B cell (primary cell): ENCODE data around the gene BBS1. TPM values are rescaled to one million over a fixed set of nuclear protein-coding genes. Genes with fewer than 3 reads are reported as not detected.

Experiments
- ATAC-seq: fragments of 200-7000 bp; cut with Tn5 transposase; one replicate; pipeline ENCODE4 v1.10.0; 2021; ENCODE audit warnings: low read depth, mild to moderate bottlenecking, moderate number of reproducible peaks, moderate library complexity
- CTCF ChIA-PET: fragments of 350-600 bp; sonication (Branson Sonifier 250); formaldehyde crosslinking; loops from one replicate; lab custom pipeline; 2021; ENCODE audit warnings: antibody characterized with exemption, inconsistent platforms; lab: Charles Lee
- POLR2A ChIA-PET: fragments of 350-600 bp; sonication (Branson Sonifier 250); formaldehyde crosslinking; loops from one replicate; lab custom pipeline; 2021; ENCODE audit warnings: antibody characterized with exemption; lab: Charles Lee
- DNase-seq: peaks from one replicate; pipeline ENCODE4 v3.0.0; 2013
- H2AFZ ChIP-seq: 2 replicates; pipeline ENCODE4 v1.6.1; 2012; ENCODE audit warnings: mild to moderate bottlenecking, low read depth, low read length; ENCODE audit not compliant: insufficient read depth, poor library complexity, severe bottlenecking
- H3K27ac ChIP-seq, 2 donors: 1 replicate in 1 of 2; 2 replicates in 1 of 2; pipeline ENCODE4 v1.5.1; 2012 to 2013; ENCODE audit warnings: low read length in 2 of 2, mild to moderate bottlenecking in 2 of 2, moderate library complexity in 1 of 2
- H3K27me3 ChIP-seq, 4 experiments: fragments of 200-600 bp in 1 of 4; sonication (generic) in 1 of 4; replicated peaks in 1 of 4; 1 replicate in 2 of 4; 2 replicates in 2 of 4; pipeline versions ENCODE4 v1.6.1 to v1.7.0; 2013 to 2016; ENCODE audit warnings: low read length in 3 of 4, mild to moderate bottlenecking in 2 of 4, mixed read lengths in 1 of 4, moderate library complexity in 1 of 4; ENCODE audit not compliant: insufficient read depth in 4 of 4, control insufficient read depth in 3 of 4; ENCODE audit errors: control extremely low read depth in 1 of 4
- H3K36me3 ChIP-seq, 2 experiments: replicated peaks in 1 of 2; 1 replicate in 1 of 2; 2 replicates in 1 of 2; pipeline versions ENCODE4 v1.6.1 to v1.7.1; 2013; ENCODE audit warnings: low read length in 1 of 2; ENCODE audit not compliant: insufficient read depth in 2 of 2, control insufficient read depth in 1 of 2; ENCODE audit errors: control extremely low read depth in 1 of 2, extremely low read depth in 1 of 2
- H3K4me1 ChIP-seq, 2 donors: fragments of 200-600 bp in 1 of 2; sonication (generic) in 1 of 2; 1 replicate in 1 of 2; 2 replicates in 1 of 2; pipeline versions ENCODE4 v1.5.1 to v1.6.1; 2013 to 2017; ENCODE audit warnings: low read length in 2 of 2; ENCODE audit not compliant: control insufficient read depth in 2 of 2, insufficient read depth in 2 of 2
- H3K4me2 ChIP-seq: replicated peaks from 2 replicates; pipeline ENCODE3; 2012; ENCODE audit warnings: mild to moderate bottlenecking, low read depth, low read length; ENCODE audit not compliant: poor library complexity, severe bottlenecking
- H3K4me3 ChIP-seq, 5 experiments: fragments of 200-600 bp in 1 of 5; sonication (generic) in 1 of 5; 1 replicate in 3 of 5; 2 replicates in 2 of 5; pipeline versions ENCODE4 v1.5.1 to v1.7.0; 2011 to 2016; ENCODE audit warnings: low read length in 4 of 5, mild to moderate bottlenecking in 4 of 5, low read depth in 2 of 5, control low read depth in 1 of 5, moderate library complexity in 1 of 5; ENCODE audit not compliant: insufficient read depth in 1 of 5; ENCODE audit errors: control extremely low read depth in 1 of 5, extremely low read depth in 1 of 5
- H3K79me2 ChIP-seq: fragments of 200-600 bp; sonication (generic); one replicate; pipeline ENCODE4 v1.6.0; 2016; ENCODE audit warnings: low read length; ENCODE audit not compliant: control insufficient read depth, insufficient read depth
- H3K9ac ChIP-seq: fragments of 200-600 bp; sonication (generic); 2 replicates; pipeline ENCODE4 v1.6.1; 2017; ENCODE audit warnings: mild to moderate bottlenecking, low read length, moderate library complexity
- H3K9me3 ChIP-seq, 3 donors: one replicate each; pipeline versions ENCODE4 v1.6.1 to v1.7.1; 2013; ENCODE audit warnings: low read length in 2 of 3; ENCODE audit not compliant: control insufficient read depth in 2 of 3, insufficient read depth in 1 of 3; ENCODE audit errors: control extremely low read depth in 1 of 3
- H4K20me1 ChIP-seq: 2 replicates; pipeline ENCODE4 v1.6.0; 2012; ENCODE audit warnings: mild to moderate bottlenecking, low read length; ENCODE audit not compliant: insufficient read depth, control insufficient read depth, poor library complexity, severe bottlenecking
- H3K27ac Mint-ChIP-seq: one replicate; pipeline ENCODE4 v1.8.0; 2021; ENCODE audit warnings: mixed read lengths
- H3K27me3 Mint-ChIP-seq: one replicate; pipeline ENCODE4 v1.8.0; 2021; ENCODE audit warnings: mixed read lengths
- H3K4me1 Mint-ChIP-seq: one replicate; pipeline ENCODE4 v1.8.0; 2021; ENCODE audit warnings: mixed read lengths
- H3K4me3 Mint-ChIP-seq: one replicate; pipeline ENCODE4 v1.8.0; 2021; ENCODE audit warnings: mixed read lengths
- H3K9me3 Mint-ChIP-seq: one replicate; pipeline ENCODE4 v1.8.0; 2022; ENCODE audit warnings: mixed read lengths; ENCODE audit not compliant: insufficient read depth
- EZH2 ChIP-seq: IDR thresholded peaks from 2 replicates; pipeline ENCODE4 v1.6.1; 2012; ENCODE audit warnings: borderline replicate concordance, low read depth, mild to moderate bottlenecking, moderate library complexity, low read length; ENCODE audit not compliant: insufficient read depth, poor library complexity, severe bottlenecking
- WGBS: methylation state at CpG from one replicate; pipeline ENCODE4 v1.1.5; 2013; ENCODE audit warnings: missing lambda C conversion rate; ENCODE audit not compliant: insufficient coverage; 5-methylcytosine and 5-hydroxymethylcytosine counted together
- intact Hi-C: fragments of 100-400 bp; cut with micrococcal nuclease; formaldehyde crosslinking; loops from one replicate; pipeline ENCODE4 v1.10.0; 2022
- polyA plus RNA-seq: library from polyadenylated mRNA; depleted of rRNA; stranded (reverse); fragments of >200 nt; gene quantifications from 2 replicates; pipeline ENCODE4 v1.2.3, GENCODE V29; 2012
- total RNA-seq, 2 donors: library from RNA; stranded (reverse); fragments of 120-200 nt in 1 of 2; gene quantifications; 1 replicate in 1 of 2; 2 replicates in 1 of 2; pipeline versions ENCODE4 v1.2.3 to v1.2.4, GENCODE V29; 2013 to 2022
- TF ChIP-seq, protein P1 (sequence below): fragments of 200-600 bp; IDR thresholded peaks from one replicate; pipeline ENCODE4 v1.8.0; 2022; ENCODE audit warnings: antibody characterized with exemption, mild to moderate bottlenecking

The BBS1 gene
- total and polyA plus RNA-seq, 2 donors (not counting 1 experiment from before 2014, with no cell fraction given), result 20.4 to 52.5 TPM

DNA sequence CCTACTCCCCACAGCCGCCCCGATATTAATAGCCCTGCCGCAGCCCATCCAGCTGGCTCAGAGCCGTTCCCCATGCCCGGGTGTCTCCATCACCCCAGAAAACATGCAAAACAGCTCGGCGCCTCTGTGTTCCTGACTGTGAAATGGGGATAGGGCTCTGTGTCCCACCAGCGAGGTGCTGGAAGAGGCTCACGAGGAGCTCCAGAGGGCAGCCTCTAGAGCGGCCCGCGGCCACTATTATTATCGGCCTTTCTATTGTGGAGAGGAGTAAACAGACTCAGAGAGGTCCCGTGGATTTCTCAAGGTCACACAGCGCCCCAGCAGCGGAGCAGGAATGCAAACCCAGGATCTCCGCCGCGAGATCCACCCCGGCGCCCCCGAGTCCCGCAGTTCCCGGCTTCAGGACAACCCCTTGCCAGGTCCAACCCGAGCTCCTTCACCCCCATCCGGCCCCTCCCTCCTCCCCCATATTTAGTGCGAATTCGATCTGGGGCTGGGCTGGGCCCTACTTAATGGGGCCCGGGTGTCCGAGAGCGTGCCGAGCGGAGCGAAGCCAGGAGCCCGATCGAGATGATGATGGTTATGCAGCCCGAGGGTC is 36.0 kb downstream of the BBS1 start, which contains the start of gene ACTN3:
TSS of gene ACTN3 (plus strand) at position 536 of the 598 bp plus-strand sequence. CDS start at position 571, 35 bp downstream.
- Histone ChIP-seq H3K79me2 (peaks cover 10% of the 10 kb centered on the region), H3K9me3 (no peaks in the 10 kb centered on the region), H3K27ac (peak within 1 kb of the TSS; percentile 62 to 91), H3K4me1 (peaks cover 26 to 34% of the 10 kb centered on the region in 2 donors), H3K9ac (peak within 1 kb of the TSS; percentile 96), H3K36me3 (peaks cover 0 to 13% of the 10 kb centered on the region in 2 experiments), H3K4me3 (peak within 1 kb of the TSS; percentile 74 to 89 (median 83)), H3K27me3 (no peaks in the 10 kb centered on the region), H2AFZ (peak within 1 kb of the TSS; percentile 83), H4K20me1 (no peaks in the 10 kb centered on the region), H3K4me2 (peak within 1 kb of the TSS; percentile 100)
- H3K27me3 Mint-ChIP-seq, result no peaks in the 10 kb centered on the region
- ChIA-PET POLR2A (interaction anchor here (0.5 to 1.5 kb wide), 5 partner anchors 13 to 131 kb away, joined by 3 to 17 read pairs (median 3); partner anchors contain the start of genes DPP3 and RBM4B), CTCF (interaction anchor here (0.6 to 6.4 kb wide), 10 partner anchors 12 to 235 kb away, joined by 3 to 58 read pairs (median 4); partner anchors contain the start of genes RBM4 and RBM4B)
- DNase-seq (no peak), ATAC-seq (no peak)
- peaks cover 42% of the 10 kb centered on the region for H3K4me1 Mint-ChIP-seq
- H3K4me3 Mint-ChIP-seq, result peak within 1 kb of the TSS; percentile 87
- intact Hi-C loops, result loop anchor here (1.0 to 2.0 kb wide), 6 partner anchors 36 to 296 kb away; partner anchors contain the start of genes BBS1, CCDC87, CCS and DPP3
- peak within 1 kb of the TSS; percentile 86 for H3K27ac Mint-ChIP-seq
- no peak for TF ChIP-seq EZH2
- TF ChIP-seq, protein P1, sequence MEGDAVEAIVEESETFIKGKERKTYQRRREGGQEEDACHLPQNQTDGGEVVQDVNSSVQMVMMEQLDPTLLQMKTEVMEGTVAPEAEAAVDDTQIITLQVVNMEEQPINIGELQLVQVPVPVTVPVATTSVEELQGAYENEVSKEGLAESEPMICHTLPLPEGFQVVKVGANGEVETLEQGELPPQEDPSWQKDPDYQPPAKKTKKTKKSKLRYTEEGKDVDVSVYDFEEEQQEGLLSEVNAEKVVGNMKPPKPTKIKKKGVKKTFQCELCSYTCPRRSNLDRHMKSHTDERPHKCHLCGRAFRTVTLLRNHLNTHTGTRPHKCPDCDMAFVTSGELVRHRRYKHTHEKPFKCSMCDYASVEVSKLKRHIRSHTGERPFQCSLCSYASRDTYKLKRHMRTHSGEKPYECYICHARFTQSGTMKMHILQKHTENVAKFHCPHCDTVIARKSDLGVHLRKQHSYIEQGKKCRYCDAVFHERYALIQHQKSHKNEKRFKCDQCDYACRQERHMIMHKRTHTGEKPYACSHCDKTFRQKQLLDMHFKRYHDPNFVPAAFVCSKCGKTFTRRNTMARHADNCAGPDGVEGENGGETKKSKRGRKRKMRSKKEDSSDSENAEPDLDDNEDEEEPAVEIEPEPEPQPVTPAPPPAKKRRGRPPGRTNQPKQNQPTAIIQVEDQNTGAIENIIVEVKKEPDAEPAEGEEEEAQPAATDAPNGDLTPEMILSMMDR, result no peak
- no peaks in the 10 kb centered on the region for H3K9me3 Mint-ChIP-seq
- WGBS, result 12% methylated on average over 26 of the region's 37 CpGs
